Heart left ventricle (tissue), 16 donors: ENCODE data around the gene FADS2. TPM values are rescaled to one million over a fixed set of nuclear protein-coding genes. Genes with fewer than 3 reads are reported as not detected.
A peak's percentile ranks its signal among the peaks of the same experiment; 100 is the strongest.

Source experiments
- ATAC-seq, 4 donors: fragments of 200-7000 bp; cut with Tn5 transposase; one replicate each; pipeline ENCODE4 v1.9.1; 2020 to 2022; ENCODE audit warnings: moderate library complexity in 4 of 4, mild to moderate bottlenecking in 3 of 4, moderate number of reproducible peaks in 1 of 4
- DNase-seq, 5 donors: peaks; one replicate each; pipeline ENCODE4 v3.0.0-alpha.2; 2020
- H3K27ac ChIP-seq, 12 donors: fragments of 200-600 bp; sonication (generic) in 4 of 12; one replicate each; pipeline versions ENCODE4 v1.5.0 to v1.8.0; 2016 to 2022; ENCODE audit warnings: mild to moderate bottlenecking in 2 of 12
- H3K27me3 ChIP-seq, 9 donors: fragments of 200-600 bp; sonication (generic) in 2 of 9; one replicate each; pipeline versions ENCODE4 v1.5.1 to v1.8.0; 2016 to 2022; ENCODE audit warnings: mild to moderate bottlenecking in 3 of 9
- H3K36me3 ChIP-seq, 9 donors: fragments of 200-600 bp; sonication (generic) in 2 of 9; one replicate each; pipeline versions ENCODE4 v1.5.0 to v1.8.0; 2018 to 2022; ENCODE audit warnings: mild to moderate bottlenecking in 2 of 9
- H3K4me1 ChIP-seq, 12 donors: fragments of 200-600 bp; sonication (generic) in 4 of 12; one replicate each; pipeline versions ENCODE4 v1.5.0 to v1.8.0; 2016 to 2022; ENCODE audit warnings: mild to moderate bottlenecking in 3 of 12
- H3K4me3 ChIP-seq, 12 donors: fragments of 200-600 bp; sonication (generic) in 4 of 12; one replicate each; pipeline versions ENCODE4 v1.5.0 to v1.8.0; 2017 to 2022; ENCODE audit warnings: mild to moderate bottlenecking in 9 of 12, moderate library complexity in 4 of 12
- H3K9me3 ChIP-seq, 12 donors: fragments of 200-600 bp; sonication (generic) in 4 of 12; one replicate each; pipeline versions ENCODE4 v1.5.0 to v1.8.0; 2016 to 2022; ENCODE audit warnings: mild to moderate bottlenecking in 1 of 12
- CTCF ChIP-seq, 12 donors: fragments of 200-600 bp; sonication (generic) in 4 of 12; IDR thresholded peaks; one replicate each; pipeline versions ENCODE4 v1.5.0 to v1.8.0; 2018 to 2022; ENCODE audit warnings: antibody characterized with exemption in 12 of 12, mild to moderate bottlenecking in 5 of 12
- POLR2A ChIP-seq, 2 donors: fragments of 450-650 bp; IDR thresholded peaks; one replicate each; pipeline ENCODE4 v1.6.1; 2017; ENCODE audit warnings: antibody characterized with exemption in 2 of 2, mild to moderate bottlenecking in 2 of 2, moderate library complexity in 2 of 2
- WGBS, 4 donors: extraction: QIAGEN DNeasy Blood & Tissue Kit in 2 of 4; methylation state at CpG; one replicate each; pipeline versions ENCODE4 v1.1.5 to v1.1.7; 2013 to 2018; 5-methylcytosine and 5-hydroxymethylcytosine counted together
- intact Hi-C, 10 donors: fragments of 100-400 bp; cut with DNase I; formaldehyde crosslinking; loops; one replicate each; pipeline versions ENCODE4 v1.11.1 to v1.14.2; 2022
- polyA plus RNA-seq, 2 donors: library from polyadenylated mRNA; stranded (reverse); fragments of 200-250 nt; gene quantifications; one replicate each; pipeline ENCODE4 v1.2.3, GENCODE V29; 2013
- total RNA-seq, 9 donors: library from RNA; depleted of rRNA in 2 of 9; stranded (reverse); fragments of >200 nt in 2 of 9; fragmentation: NEBNext Ultra II Directional in 3 of 9; extraction: Animal tissue kit (Norgen Biotek cat#: 25700) in 3 of 9; gene quantifications; one replicate each; pipeline versions ENCODE4 v1.1.0 to v1.2.4, GENCODE V29; 2016 to 2023
- donor health status: ischemic (EF 13 %, LVEDD 7.1; RV severe dilation, severe dysfunction).
- donor health status: healthy with polysubstance abuse.
- donor health status: DM: no; HTN: yes; CAD: no.
- donor health status: DM: no; HTN: no; CAD: no.
- donor health status: ischemic (EF 25% LVEDD 6.9; RV normal size, moderate dysfunction).
- donor health status: ischemic (EF 25% LVEDD 5.7; RV mildly dilated, moderate dysfunction).
- donor health status: healthy.
- donor health status: DM: yes; HTN: yes; CAD: no.
- donor health status: ischemic (EF 35%, LVEDD 5.7; RV mildly dilated, moderate dysfunction).
- donor health status: nonischemic (EF 11% LVEDD 7.7; RV severe dilation, severe dysfunction).
- donor health status: DM: yes; HTN: yes; CAD: no.
- donor health status: PGD.
- donor health status: ischemic (EF 29% LVEDD 5.4; RV normal size, mild dysfunction).
- donor health status: nonischemic (EF 23%, LVEDD 6.1; RV moderate dilation, normal function).

The FADS2 gene
- total and polyA plus RNA-seq, 11 donors: 2.6 to 43.6 (median 19.2) TPM

- peak in 2 of 4 donors; percentile 40 to 57 for ATAC-seq
- no peaks in the 10 kb centered on the region for H3K9me3 ChIP-seq
- H3K27ac ChIP-seq: peak overlapping the region in 1 of 12 donors; percentile 2
- no peaks in the 10 kb centered on the region for H3K27me3 ChIP-seq
- 63 to 84% (median 77%) methylated on average over 15 to 19 of the region's 19 CpGs for WGBS, 4 donors
- TF ChIP-seq CTCF (IDR thresholded peaks at IDR 0.05) (no peak), POLR2A (IDR thresholded peaks at IDR 0.05) (no peak)
- peak overlapping the region in 1 of 12 donors; percentile 22 for H3K4me3 ChIP-seq
- peak in 1 of 5 donors; percentile 29 for DNase-seq
- intact Hi-C loops: no loop called here
- H3K36me3 ChIP-seq: peaks cover 0 to 73% (median 19%) of the 10 kb centered on the region in 9 donors
- H3K4me1 ChIP-seq: peaks cover 0 to 18% (median 10%) of the 10 kb centered on the region in 12 donors
Measured at GRCh38 chr11:61904539-61905048, 76.5 kb downstream of the FADS2 start.

- DNase-seq: no peak
- Histone ChIP-seq H3K4me1 (peaks cover 0 to 21% (median 10%) of the 10 kb centered on the region in 12 donors), H3K27ac (no peak overlapping the region), H3K36me3 (peaks cover 0 to 72% (median 19%) of the 10 kb centered on the region in 9 donors), H3K9me3 (no peaks in the 10 kb centered on the region), H3K27me3 (no peaks in the 10 kb centered on the region), H3K4me3 (no peak overlapping the region)
- 90 to 97% (median 95%) methylated on average over 13 of the region's 13 CpGs for WGBS, 4 donors
- no peak for ATAC-seq
- intact Hi-C loops: no loop called here
- TF ChIP-seq POLR2A (IDR thresholded peaks at IDR 0.05) (no peak), CTCF (IDR thresholded peaks at IDR 0.05) (no peak)
Measured at GRCh38 chr11:61905067-61905696, 77.1 kb downstream of the FADS2 start.

- intact Hi-C loops: no loop called here
- Histone ChIP-seq H3K4me1 (peaks cover 0 to 29% (median 16%) of the 10 kb centered on the region in 12 donors), H3K9me3 (no peaks in the 10 kb centered on the region), H3K4me3 (no peak overlapping the region), H3K27me3 (no peaks in the 10 kb centered on the region), H3K27ac (no peak overlapping the region), H3K36me3 (peaks cover 0 to 64% (median 19%) of the 10 kb centered on the region in 9 donors)
- ATAC-seq: no peak
- 86 to 90% (median 87%) methylated on average over 12 to 14 of the region's 14 CpGs for WGBS, 4 donors
- TF ChIP-seq POLR2A (IDR thresholded peaks at IDR 0.05) (no peak), CTCF (IDR thresholded peaks at IDR 0.05) (no peak)
- DNase-seq: no peak
Measured at GRCh38 chr11:61905801-61906521, 77.9 kb downstream of the FADS2 start.

DNA sequence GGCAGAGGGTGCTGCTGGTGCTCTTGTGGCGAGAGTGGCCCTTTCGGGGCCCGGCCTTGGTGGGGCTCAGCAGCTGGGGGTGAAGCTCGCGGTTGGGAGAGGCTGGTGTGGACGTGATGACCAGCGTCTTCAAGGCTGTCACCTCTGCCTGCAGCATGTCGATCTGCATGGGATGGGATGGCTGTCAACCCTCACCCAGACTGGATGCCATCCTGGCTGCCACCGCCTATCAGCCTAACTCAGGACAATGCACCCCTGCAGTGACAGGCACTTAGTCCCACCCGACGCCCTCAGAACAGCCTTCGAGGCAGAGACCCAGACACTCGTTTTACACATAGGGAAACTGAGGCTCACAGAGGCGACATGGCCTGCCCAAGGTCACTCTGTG is 78.4 kb downstream of the FADS2 start:
- DNase-seq: no peak

More for the DNA sequence above, 78.4 kb downstream of the FADS2 start:
- Histone ChIP-seq H3K4me3 (no peak overlapping the region), H3K4me1 (peaks cover 0 to 35% (median 22%) of the 10 kb centered on the region in 12 donors), H3K36me3 (peaks cover 0 to 59% (median 19%) of the 10 kb centered on the region in 9 donors), H3K27me3 (no peaks in the 10 kb centered on the region), H3K27ac (no peak overlapping the region), H3K9me3 (no peaks in the 10 kb centered on the region)
- TF ChIP-seq CTCF (IDR thresholded peaks at IDR 0.05): no peak
- TF ChIP-seq POLR2A (IDR thresholded peaks at IDR 0.05): no peak
- intact Hi-C loops: no loop called here
- no peak for ATAC-seq
- WGBS, 4 donors: 87 to 94% (median 92%) methylated on average over 14 of the region's 14 CpGs
